Hepatocyte (in vitro differentiated cells): ENCODE results near the gene GPR3. TPM values are rescaled to one million over a fixed set of nuclear protein-coding genes. Genes with fewer than 3 reads are reported as not detected.

Experiments
- DNase-seq: peaks from one replicate; pipeline ENCODE4 v3.0.0-alpha.2; 2016; ENCODE audit warnings: low spot score
- H2AFZ ChIP-seq: fragments of 200-600 bp; sonication (generic); 2 replicates; pipeline ENCODE4 v1.6.0; 2016; ENCODE audit warnings: antibody characterized with exemption, mild to moderate bottlenecking
- H3K27ac ChIP-seq: fragments of 200-600 bp; sonication (generic); 2 replicates; pipeline ENCODE4 v1.5.1; 2016; ENCODE audit warnings: mild to moderate bottlenecking
- H3K27me3 ChIP-seq: fragments of 200-600 bp; sonication (generic); 2 replicates; pipeline ENCODE4 v1.6.1; 2016
- H3K36me3 ChIP-seq: fragments of 200-600 bp; sonication (generic); replicated peaks from 2 replicates; pipeline ENCODE4 v1.5.1; 2016; ENCODE audit warnings: low read depth; ENCODE audit not compliant: insufficient read depth
- H3K4me1 ChIP-seq: fragments of 200-600 bp; sonication (generic); 2 replicates; pipeline ENCODE4 v1.5.1; 2016; ENCODE audit warnings: mild to moderate bottlenecking, moderate library complexity; ENCODE audit not compliant: insufficient read depth
- H3K4me2 ChIP-seq: fragments of 200-600 bp; sonication (generic); 2 replicates; pipeline ENCODE4 v1.6.0; 2016
- H3K4me3 ChIP-seq: fragments of 200-600 bp; sonication (generic); 2 replicates; pipeline ENCODE4 v1.5.1; 2016; ENCODE audit warnings: mild to moderate bottlenecking
- H3K79me2 ChIP-seq: fragments of 200-600 bp; sonication (generic); 2 replicates; pipeline ENCODE4 v1.6.0; 2017; ENCODE audit warnings: mild to moderate bottlenecking
- H3K9me2 ChIP-seq: fragments of 200-600 bp; sonication (generic); replicated peaks from 2 replicates; pipeline ENCODE4 v1.6.0; 2017; ENCODE audit warnings: mild to moderate bottlenecking; ENCODE audit not compliant: insufficient read depth
- H3K9me3 ChIP-seq: fragments of 200-600 bp; sonication (generic); 2 replicates; pipeline ENCODE4 v1.5.1; 2016; ENCODE audit warnings: low read depth, mild to moderate bottlenecking
- H4K20me1 ChIP-seq: fragments of 200-600 bp; sonication (generic); 2 replicates; pipeline ENCODE4 v1.6.0; 2016; ENCODE audit warnings: mild to moderate bottlenecking; ENCODE audit not compliant: insufficient read depth, poor library complexity, severe bottlenecking
- CTCF ChIP-seq: fragments of 200-600 bp; sonication (generic); IDR thresholded peaks from 2 replicates; pipeline ENCODE4 v1.5.1; 2016; ENCODE audit warnings: antibody characterized with exemption, mild to moderate bottlenecking; ENCODE audit not compliant: poor library complexity
- EZH2 ChIP-seq: fragments of 200-600 bp; sonication (generic); IDR thresholded peaks from 2 replicates; pipeline ENCODE4 v1.6.1; 2016; ENCODE audit warnings: antibody characterized with exemption, mild to moderate bottlenecking, borderline replicate concordance
- EZH2phosphoT487 ChIP-seq: fragments of 200-600 bp; sonication (generic); IDR thresholded peaks from one replicate; pipeline ENCODE4 v1.6.1; 2018; ENCODE audit warnings: antibody characterized with exemption, mild to moderate bottlenecking, low read depth, moderate library complexity; ENCODE audit not compliant: unreplicated experiment, severe bottlenecking
- WGBS: methylation state at CpG from one replicate; pipeline ENCODE4 v1.1.6; 2016; ENCODE audit warnings: low lambda C conversion rate; ENCODE audit errors: missing lambda C conversion rate; 5-methylcytosine and 5-hydroxymethylcytosine counted together
- polyA plus RNA-seq: library from polyadenylated mRNA; unstranded; fragments of >200 nt; fragmentation: Nextera tagmentation; extraction: Ambion mirVana; gene quantifications from 2 replicates; pipeline ENCODE4 v1.2.1, GENCODE V29; 2016
- total RNA-seq: library from RNA; depleted of rRNA; stranded (reverse); fragments of >200 nt; gene quantifications from 2 replicates; pipeline ENCODE4 v1.2.3, GENCODE V29; 2014

Gene GPR3
- total and polyA plus RNA-seq, 2 experiments from 2014 or later: 0.47 to 2.2 TPM

- no peaks in the 10 kb centered on the region for H3K79me2 ChIP-seq
- no peaks in the 10 kb centered on the region for H3K9me2 ChIP-seq
- DNase-seq: no peak
- H3K4me3 ChIP-seq: no peak overlapping the region
- H3K27me3 ChIP-seq: no peaks in the 10 kb centered on the region
- H3K9me3 ChIP-seq: no peaks in the 10 kb centered on the region
- 94% methylated on average over 11 of the region's 12 CpGs for WGBS
- H2AFZ ChIP-seq: no peak overlapping the region
- TF ChIP-seq EZH2phosphoT487 (no peak), CTCF (no peak), EZH2 (no peak)
- H3K27ac ChIP-seq: no peak overlapping the region
- no peaks in the 10 kb centered on the region for H3K36me3 ChIP-seq
- no peak overlapping the region for H3K4me2 ChIP-seq
- no peaks in the 10 kb centered on the region for H3K4me1 ChIP-seq
- no peaks in the 10 kb centered on the region for H4K20me1 ChIP-seq
These were observed 14.5 kb upstream of the GPR3 start for GRCh38 chr1:27377760-27378495.

- Histone ChIP-seq H3K4me2 (no peak overlapping the region), H3K27me3 (no peaks in the 10 kb centered on the region), H3K9me3 (no peaks in the 10 kb centered on the region), H2AFZ (no peak overlapping the region), H3K4me3 (no peak overlapping the region), H4K20me1 (no peaks in the 10 kb centered on the region), H3K36me3 (no peaks in the 10 kb centered on the region), H3K79me2 (no peaks in the 10 kb centered on the region), H3K27ac (no peak overlapping the region), H3K9me2 (no peaks in the 10 kb centered on the region), H3K4me1 (no peaks in the 10 kb centered on the region)
- 77% methylated on average over 11 of the region's 11 CpGs for whole genome bisulfite sequencing
- TF ChIP-seq EZH2: no peak
- no peak for TF ChIP-seq CTCF
- no peak for TF ChIP-seq EZH2phosphoT487
- no peak for DNase-seq
These were observed 12.8 kb upstream of the GPR3 start for GRCh38 chr1:27379564-27380122.

GRCh38 chr1:27380224-27380623 is 12.2 kb upstream of the GPR3 start:
- Histone ChIP-seq H4K20me1 (no peaks in the 10 kb centered on the region), H3K4me2 (no peak overlapping the region), H3K79me2 (no peaks in the 10 kb centered on the region), H3K9me3 (no peaks in the 10 kb centered on the region), H2AFZ (no peak overlapping the region), H3K36me3 (no peaks in the 10 kb centered on the region), H3K4me1 (no peaks in the 10 kb centered on the region), H3K27ac (no peak overlapping the region), H3K27me3 (no peaks in the 10 kb centered on the region), H3K9me2 (no peaks in the 10 kb centered on the region), H3K4me3 (no peak overlapping the region)
- no peak for DNase-seq
- WGBS: 100% methylated on average over 4 of the region's 4 CpGs
- TF ChIP-seq CTCF (no peak), EZH2 (no peak), EZH2phosphoT487 (no peak)
